ENCODE results near the gene NKPD1. TPM values are rescaled to one million over a fixed set of nuclear protein-coding genes. Genes with fewer than 3 reads are reported as not detected.

The NKPD1 gene
- total and polyA plus RNA-seq, 2 experiments from 2014 or later, result 0.24 to 1.3 TPM

GRCh38 chr19:45159210-45159970 is 1.4 kb downstream of the NKPD1 start (continued):
- TF ChIP-seq ZNF462 (CRISPR knock-in tag; IDR thresholded peaks at IDR 0.05) (no peak), REST (IDR thresholded peaks at IDR 0.05; ENCODE audit: unreplicated experiment) (no peak), JUNB (IDR thresholded peaks at IDR 0.05; ENCODE audit: unreplicated experiment) (no peak), ZNF331 (CRISPR knock-in tag; IDR thresholded peaks at IDR 0.05; ENCODE audit: low read depth) (no peak), EZH2phosphoT487 (IDR thresholded peaks at IDR 0.05; ENCODE audit: unreplicated experiment) (no peak), NANOG (IDR thresholded peaks at IDR 0.05; ENCODE audit: borderline replicate concordance) (no peak), ZNF114 (CRISPR knock-in tag; IDR thresholded peaks at IDR 0.05) (no peak), CREB1 (CRISPR knock-in tag; IDR thresholded peaks at IDR 0.05; ENCODE audit: low read depth) (no peak)
